GM23338 (cell line): ENCODE results near the gene ELMO3.

Experiments used
- POLR2AphosphoS5 ChIP-seq: IDR thresholded peaks from 2 replicates; pipeline ENCODE4 v1.6.1; 2016; ENCODE audit warnings: antibody characterized with exemption, low read depth
- STAT1 ChIP-seq: IDR thresholded peaks from one replicate; pipeline ENCODE4 v1.6.1; 2016; ENCODE audit warnings: antibody characterized with exemption; ENCODE audit not compliant: unreplicated experiment
- TF ChIP-seq, protein P1 (sequence below), 2 experiments: fragments of 200-600 bp in 1 of 2; sonication (generic) in 1 of 2; conservative IDR thresholded peaks; 2 replicates each; pipeline versions ENCODE4 v1.5.1 to v1.6.1; 2016 to 2017; ENCODE audit warnings: antibody characterized with exemption in 2 of 2, low read depth in 2 of 2, mild to moderate bottlenecking in 2 of 2, moderate library complexity in 1 of 2

DNA sequence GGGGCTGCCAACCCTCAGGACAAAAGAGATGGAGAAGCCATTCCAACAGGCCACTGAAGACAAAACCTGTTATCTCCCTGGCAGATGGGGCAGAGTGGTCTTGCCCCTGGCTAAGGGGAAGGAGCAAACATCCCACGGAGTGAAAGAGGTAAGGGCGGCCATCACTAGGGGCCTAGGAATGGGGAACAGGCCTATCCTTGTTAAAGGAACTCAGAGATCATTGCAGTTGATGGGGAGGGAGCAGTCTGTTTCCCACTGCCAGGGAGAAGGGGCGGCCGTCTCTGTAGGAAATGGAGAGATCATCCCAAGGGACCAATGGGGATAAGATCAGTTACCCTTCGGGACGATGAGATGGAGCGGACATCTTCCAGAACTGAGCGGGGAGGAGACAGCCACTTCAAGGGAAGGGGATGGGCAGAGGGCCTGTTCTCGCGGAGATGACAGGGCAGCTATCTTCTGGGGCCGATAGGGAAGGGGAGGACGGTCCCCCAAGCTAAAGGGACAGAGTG is 27.4 kb downstream of the ELMO3 start:
- TF ChIP-seq POLR2AphosphoS5 (no peak), STAT1 (no peak)
- TF ChIP-seq, protein P1, sequence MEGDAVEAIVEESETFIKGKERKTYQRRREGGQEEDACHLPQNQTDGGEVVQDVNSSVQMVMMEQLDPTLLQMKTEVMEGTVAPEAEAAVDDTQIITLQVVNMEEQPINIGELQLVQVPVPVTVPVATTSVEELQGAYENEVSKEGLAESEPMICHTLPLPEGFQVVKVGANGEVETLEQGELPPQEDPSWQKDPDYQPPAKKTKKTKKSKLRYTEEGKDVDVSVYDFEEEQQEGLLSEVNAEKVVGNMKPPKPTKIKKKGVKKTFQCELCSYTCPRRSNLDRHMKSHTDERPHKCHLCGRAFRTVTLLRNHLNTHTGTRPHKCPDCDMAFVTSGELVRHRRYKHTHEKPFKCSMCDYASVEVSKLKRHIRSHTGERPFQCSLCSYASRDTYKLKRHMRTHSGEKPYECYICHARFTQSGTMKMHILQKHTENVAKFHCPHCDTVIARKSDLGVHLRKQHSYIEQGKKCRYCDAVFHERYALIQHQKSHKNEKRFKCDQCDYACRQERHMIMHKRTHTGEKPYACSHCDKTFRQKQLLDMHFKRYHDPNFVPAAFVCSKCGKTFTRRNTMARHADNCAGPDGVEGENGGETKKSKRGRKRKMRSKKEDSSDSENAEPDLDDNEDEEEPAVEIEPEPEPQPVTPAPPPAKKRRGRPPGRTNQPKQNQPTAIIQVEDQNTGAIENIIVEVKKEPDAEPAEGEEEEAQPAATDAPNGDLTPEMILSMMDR (conservative IDR thresholded peaks at IDR 0.05; ENCODE audit: low read depth in 2 of 2): no peak
